K562 (cell line): Measurements from ENCODE around the gene INO80D. TPM values are rescaled to one million over a fixed set of nuclear protein-coding genes. Genes with fewer than 3 reads are reported as not detected.

ENCODE experiments used
- ATAC-seq: fragments of 200-7000 bp; cut with Tn5 transposase; 3 replicates; pipeline ENCODE4 v1.9.1; 2020; ENCODE audit warnings: moderate library complexity
- BruUV-seq: library from RNA; stranded (reverse); fragments of 400-500 nt; replicated peaks from 2 replicates; lab custom pipeline; 2021; lab: Mats Ljungman, UMichigan
- CTCF ChIA-PET: fragments of 300-600 bp; formaldehyde crosslinking; extraction: SDS; loops from one replicate; lab custom pipeline; 2021; ENCODE audit warnings: low intra/inter-chr PET ratio; lab: Yijun Ruan, JAX
- POLR2A ChIA-PET: fragments of 300-600, 350-650 bp; sonication (Branson Sonifier 250); formaldehyde crosslinking; extraction: SDS; loops from one replicate; lab custom pipeline; 2021; ENCODE audit warnings: antibody characterized with exemption, inconsistent platforms; lab: Yijun Ruan, JAX
- DNase-seq, 4 experiments: peaks; one replicate each; pipeline versions ENCODE4 v3.0.0 to v3.0.0-alpha.2; 2011 to 2018; ENCODE audit warnings: low spot score in 3 of 4, mixed read lengths in 3 of 4; ENCODE audit errors: extremely low read depth in 1 of 4
- FAIRE-seq: peaks from 2 replicates; lab custom pipeline; 2011; peaks lifted over from hg19 to GRCh38; lab: Jason Lieb, UNC
- H2AFZ ChIP-seq: 2 replicates; pipeline ENCODE4 v1.6.0; 2011; ENCODE audit warnings: low read depth, low read length, control low read depth, inconsistent platforms
- H3K27ac ChIP-seq: fragments of 200-600 bp; 3 replicates; pipeline ENCODE4 v1.8.0; 2011; ENCODE audit warnings: low read depth, mild to moderate bottlenecking, control low read depth, inconsistent platforms, low read length, moderate library complexity, mixed read lengths; ENCODE audit errors: extremely low read depth
- H3K27me3 ChIP-seq, 2 experiments: fragments of 300-600 bp in 1 of 2; 2 replicates in 1 of 2; 3 replicates in 1 of 2; pipeline versions ENCODE4 v1.6.0 to v1.8.0; 2011; ENCODE audit warnings: inconsistent platforms in 2 of 2, low read length in 2 of 2, mild to moderate bottlenecking in 1 of 2, mixed read lengths in 1 of 2, moderate library complexity in 1 of 2; ENCODE audit not compliant: control insufficient read depth in 2 of 2, insufficient read depth in 2 of 2
- H3K36me3 ChIP-seq: fragments of 300-600 bp; 3 replicates; pipeline ENCODE4 v1.8.0; 2011; ENCODE audit warnings: mild to moderate bottlenecking, low read length, inconsistent platforms; ENCODE audit not compliant: control insufficient read depth, insufficient read depth
- H3K4me1 ChIP-seq, 2 experiments: fragments of 200-600 bp in 1 of 2; replicated peaks in 1 of 2; 2 replicates in 1 of 2; 3 replicates in 1 of 2; pipeline versions ENCODE4 v1.5.1 to v1.8.0; 2011; ENCODE audit warnings: inconsistent platforms in 2 of 2, low read length in 2 of 2, mild to moderate bottlenecking in 1 of 2, mixed read lengths in 1 of 2, moderate library complexity in 1 of 2; ENCODE audit not compliant: control insufficient read depth in 2 of 2, insufficient read depth in 2 of 2
- H3K4me2 ChIP-seq: 2 replicates; pipeline ENCODE4 v1.6.1; 2011; ENCODE audit warnings: low read length, control low read depth, inconsistent platforms, mixed read lengths; ENCODE audit not compliant: insufficient read depth
- H3K4me3 ChIP-seq: fragments of 200-600 bp; sonication (generic), shearing (Covaris generic); 2 replicates; pipeline ENCODE4 v1.5.1; 2016; ENCODE audit warnings: control low read depth, inconsistent platforms
- H3K79me2 ChIP-seq: fragments of 200-600 bp; 3 replicates; pipeline ENCODE4 v1.8.0; 2011; ENCODE audit warnings: low read length, inconsistent platforms; ENCODE audit not compliant: control insufficient read depth, insufficient read depth
- H3K9ac ChIP-seq, 2 experiments: 2 replicates each; pipeline versions ENCODE4 v1.6.0 to v1.6.1; 2011; ENCODE audit warnings: low read depth in 2 of 2, low read length in 2 of 2, control low read depth in 1 of 2, inconsistent platforms in 1 of 2, mild to moderate bottlenecking in 1 of 2, mixed read lengths in 1 of 2; ENCODE audit not compliant: insufficient read depth in 1 of 2
- H3K9me1 ChIP-seq: one replicate; pipeline ENCODE4 v1.6.0; 2011; ENCODE audit warnings: inconsistent platforms, mild to moderate bottlenecking, low read length, moderate library complexity; ENCODE audit not compliant: control insufficient read depth, insufficient read depth
- H3K9me3 ChIP-seq: replicated peaks from 2 replicates; pipeline ENCODE4 v1.5.1; 2011; ENCODE audit warnings: low read depth, low read length, inconsistent platforms; ENCODE audit not compliant: control insufficient read depth, insufficient read depth
- H4K20me1 ChIP-seq: replicated peaks from 2 replicates; pipeline ENCODE4 v1.6.1; 2011; ENCODE audit warnings: low read length, inconsistent platforms, mixed read lengths; ENCODE audit not compliant: control insufficient read depth, insufficient read depth
- BDP1 ChIP-seq: IDR thresholded peaks from 3 replicates; pipeline ENCODE4 v1.6.1; 2011; ENCODE audit not compliant: insufficient read length, insufficient read depth
- CBX2 ChIP-seq: fragments of 200-600 bp; sonication (generic); IDR thresholded peaks from one replicate; pipeline ENCODE4 v1.6.1; 2012; ENCODE audit warnings: mild to moderate bottlenecking, low read length, inconsistent platforms; ENCODE audit not compliant: insufficient read depth, poor library complexity, severe bottlenecking
- CHD7 ChIP-seq: fragments of 200-600 bp; sonication (generic); IDR thresholded peaks from one replicate; pipeline ENCODE4 v1.6.1; 2012; ENCODE audit warnings: mild to moderate bottlenecking, low read depth, low read length, inconsistent platforms
- ETV1 ChIP-seq: fragments of 450-650 bp; conservative IDR thresholded peaks from 2 replicates; pipeline ENCODE4 v1.6.1; 2016; ENCODE audit warnings: missing genetic modification characterization, control low read depth, low read depth, missing compliant biosample characterization
- GATAD2A ChIP-seq: fragments of 450-650 bp; IDR thresholded peaks from 2 replicates; pipeline ENCODE4 v1.6.1; 2017
- KLF16 ChIP-seq: IDR thresholded peaks from 2 replicates; pipeline ENCODE4 v1.6.1; 2016; ENCODE audit warnings: antibody characterized with exemption
- MAFK ChIP-seq: IDR thresholded peaks from 2 replicates; pipeline ENCODE4 v1.6.1; 2011; ENCODE audit warnings: low read length, improper control_type of control experiment
- NELFE ChIP-seq: IDR thresholded peaks from 2 replicates; pipeline ENCODE4 v1.6.1; 2011; ENCODE audit warnings: mild to moderate bottlenecking; ENCODE audit not compliant: insufficient read depth, insufficient read length
- POU5F1 ChIP-seq: fragments of 150-350 bp; IDR thresholded peaks from 2 replicates; pipeline ENCODE4 v1.6.1; 2014; ENCODE audit warnings: borderline replicate concordance, low read length, low read depth, mild to moderate bottlenecking; ENCODE audit not compliant: partially characterized antibody
- ZNF239 ChIP-seq: fragments of 250-450 bp; sonication (Bioruptor Pico); IDR thresholded peaks from 2 replicates; pipeline ENCODE4 v1.4.0; 2020; ENCODE audit warnings: mild to moderate bottlenecking
- WGBS: fragments of 100-300 bp; shearing (Covaris generic); methylation state at CpG from one replicate; pipeline ENCODE4 v1.1.6; 2016; ENCODE audit warnings: low coverage, mixed read lengths; ENCODE audit not compliant: insufficient coverage; ENCODE audit errors: missing lambda C conversion rate; 5-methylcytosine and 5-hydroxymethylcytosine counted together
- in situ Hi-C: fragments of 300-500 bp; cut with MboI; formaldehyde crosslinking; loops from 4 replicates; pipeline ENCODE4 v1.15.0; 2018; ENCODE audit warnings: inconsistent platforms, mixed read lengths
- intact Hi-C: fragments of 100-400 bp; cut with micrococcal nuclease; formaldehyde crosslinking; loops from 2 replicates; pipeline ENCODE4 v1.14.2; 2022
- polyA plus RNA-seq, 8 experiments: library from polyadenylated mRNA; depleted of rRNA in 4 of 8; stranded (reverse) in 5 of 8; unstranded in 3 of 8; fragments of >200 nt; fragmentation: Nextera tagmentation in 2 of 8; fragmentation: Illumina TruSeq in 1 of 8; extraction: Ambion mirVana in 2 of 8; extraction: Trizol in 1 of 8; gene quantifications; 2 replicates each; pipeline versions ENCODE4 v1.2.1 to v1.2.3, GENCODE V29; 2011 to 2014; ENCODE audit warnings: inconsistent platforms in 1 of 8, missing spikeins in 1 of 8
- total RNA-seq, 7 experiments: library from RNA; depleted of rRNA in 6 of 7; stranded (reverse); fragments of >200 nt in 6 of 7; fragmentation: Illumina TruSeq in 2 of 7; extraction: Trizol in 2 of 7; gene quantifications; 2 replicates each; pipeline versions ENCODE4 v1.2.1 to v1.2.3, GENCODE V29; 2011 to 2021; ENCODE audit warnings: low replicate concordance in 1 of 7
- TF ChIP-seq, protein P1 (sequence below): fragments of 450-650 bp; IDR thresholded peaks from 2 replicates; pipeline ENCODE4 v1.6.1; 2016; ENCODE audit warnings: missing biosample characterization, missing genetic modification characterization

INO80D gene
- total and polyA plus RNA-seq, 9 of the 15 experiments (the other 6 are each of a cell fraction or from before 2014, with no cell fraction given) = 0.64 to 8.1 (median 2.9) TPM

DNA sequence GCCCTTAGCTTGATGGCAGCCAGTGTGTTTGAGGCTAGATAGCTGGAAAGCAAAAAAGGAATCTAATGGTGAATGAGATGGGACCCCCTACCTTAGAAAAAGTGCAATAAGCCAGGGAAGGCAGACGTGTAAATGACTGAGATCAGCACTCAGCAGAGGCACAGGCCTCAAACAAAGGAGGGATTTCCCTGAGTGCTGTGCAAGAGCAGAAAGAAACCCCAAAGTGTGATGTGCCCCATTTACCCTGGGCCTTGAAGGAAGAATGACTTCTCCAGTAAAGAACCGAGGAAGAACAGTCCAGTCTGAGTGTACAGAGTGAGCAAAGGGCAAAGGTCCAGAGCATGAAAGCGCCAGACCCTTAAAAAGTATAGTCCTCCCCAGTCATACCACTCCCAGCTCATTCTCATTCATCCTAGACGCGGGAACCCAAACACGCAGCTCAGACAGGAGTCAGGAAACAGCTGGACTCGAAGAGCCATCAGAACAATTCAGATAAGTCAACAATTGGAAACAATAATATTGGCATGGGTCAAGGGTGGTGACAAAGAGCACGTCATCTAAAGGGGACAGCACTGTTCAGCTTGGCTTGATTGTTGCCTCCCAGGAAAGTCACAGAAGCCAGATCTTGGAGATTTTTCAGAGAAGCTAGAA, 121.7 kb downstream of the INO80D start:
- Histone ChIP-seq H3K9ac (no peak overlapping the region), H2AFZ (no peak overlapping the region), H3K4me1 (no peaks in the 10 kb centered on the region), H3K27ac (no peak overlapping the region), H3K79me2 (no peaks in the 10 kb centered on the region), H3K27me3 (peaks cover 0 to 43% of the 10 kb centered on the region in 2 experiments), H3K9me1 (no peaks in the 10 kb centered on the region), H4K20me1 (peaks cover 2% of the 10 kb centered on the region; the same call in 1 of the 2 replicates), H3K36me3 (no peaks in the 10 kb centered on the region), H3K4me2 (no peak overlapping the region), H3K9me3 (no peaks in the 10 kb centered on the region), H3K4me3 (no peak overlapping the region)
- DNase-seq (no peak), ATAC-seq (no peak), FAIRE-seq (no peak)
- WGBS = 1% methylated on average over 8 of the region's 8 CpGs
- ChIA-PET CTCF (no interaction called here), POLR2A (interaction anchor here (0.5 kb wide), 1 partner anchor 15 kb away, joined by 3 read pairs; no protein-coding TSS in a partner anchor)
- in situ Hi-C loops (no loop called here), intact Hi-C loops (no loop called here)
- BruUV-seq = no TSS peak
- TF ChIP-seq KLF16 (no peak), CBX2 (no peak), BDP1 (no peak), NELFE (no peak), POU5F1 (no peak), ETV1 (tag) (no peak), CHD7 (no peak), ZNF239 (CRISPR knock-in tag) (no peak), MAFK (no peak), GATAD2A (no peak)
- TF ChIP-seq, protein P1, sequence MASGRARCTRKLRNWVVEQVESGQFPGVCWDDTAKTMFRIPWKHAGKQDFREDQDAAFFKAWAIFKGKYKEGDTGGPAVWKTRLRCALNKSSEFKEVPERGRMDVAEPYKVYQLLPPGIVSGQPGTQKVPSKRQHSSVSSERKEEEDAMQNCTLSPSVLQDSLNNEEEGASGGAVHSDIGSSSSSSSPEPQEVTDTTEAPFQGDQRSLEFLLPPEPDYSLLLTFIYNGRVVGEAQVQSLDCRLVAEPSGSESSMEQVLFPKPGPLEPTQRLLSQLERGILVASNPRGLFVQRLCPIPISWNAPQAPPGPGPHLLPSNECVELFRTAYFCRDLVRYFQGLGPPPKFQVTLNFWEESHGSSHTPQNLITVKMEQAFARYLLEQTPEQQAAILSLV (tag) = no peak
